ENCODE measurements around the gene KDM4B. TPM values are rescaled to one million over a fixed set of nuclear protein-coding genes. Genes with fewer than 3 reads are reported as not detected.

Gene KDM4B
- polyA plus RNA-seq, 1 donor from 2014 or later, result 78.2 TPM

Other genes with a start within 250 kb of the KDM4B start
- gene DPP9, start 245.3 kb upstream of the KDM4B start, polyA plus RNA-seq, result 40.5 TPM
- gene FEM1A, start 177.4 kb upstream of the KDM4B start, polyA plus RNA-seq, result 4.1 TPM
- 23.3 TPM for gene TICAM1, start 137.4 kb upstream of the KDM4B start, polyA plus RNA-seq
- 52.1 TPM for gene PLIN3, start 101.4 kb upstream of the KDM4B start, polyA plus RNA-seq
- 1.2 TPM for gene ARRDC5, start 66.2 kb upstream of the KDM4B start, polyA plus RNA-seq
- gene UHRF1, start 59.6 kb upstream of the KDM4B start, polyA plus RNA-seq, result not detected

Data from IgD-negative memory B cell (primary cell).